GM20000 (cell line): ENCODE data around the gene LBX1.

Experiments used
- DNase-seq: peaks from one replicate; pipeline ENCODE4 v3.0.0; 2012; ENCODE audit warnings: low spot score
- TF ChIP-seq, protein P1 (sequence below): IDR thresholded peaks from 2 replicates; pipeline ENCODE4 v1.5.1; 2012; ENCODE audit warnings: mild to moderate bottlenecking, control low read depth; ENCODE audit errors: extremely low read depth, missing control alignments

The LBX1 gene

DNA sequence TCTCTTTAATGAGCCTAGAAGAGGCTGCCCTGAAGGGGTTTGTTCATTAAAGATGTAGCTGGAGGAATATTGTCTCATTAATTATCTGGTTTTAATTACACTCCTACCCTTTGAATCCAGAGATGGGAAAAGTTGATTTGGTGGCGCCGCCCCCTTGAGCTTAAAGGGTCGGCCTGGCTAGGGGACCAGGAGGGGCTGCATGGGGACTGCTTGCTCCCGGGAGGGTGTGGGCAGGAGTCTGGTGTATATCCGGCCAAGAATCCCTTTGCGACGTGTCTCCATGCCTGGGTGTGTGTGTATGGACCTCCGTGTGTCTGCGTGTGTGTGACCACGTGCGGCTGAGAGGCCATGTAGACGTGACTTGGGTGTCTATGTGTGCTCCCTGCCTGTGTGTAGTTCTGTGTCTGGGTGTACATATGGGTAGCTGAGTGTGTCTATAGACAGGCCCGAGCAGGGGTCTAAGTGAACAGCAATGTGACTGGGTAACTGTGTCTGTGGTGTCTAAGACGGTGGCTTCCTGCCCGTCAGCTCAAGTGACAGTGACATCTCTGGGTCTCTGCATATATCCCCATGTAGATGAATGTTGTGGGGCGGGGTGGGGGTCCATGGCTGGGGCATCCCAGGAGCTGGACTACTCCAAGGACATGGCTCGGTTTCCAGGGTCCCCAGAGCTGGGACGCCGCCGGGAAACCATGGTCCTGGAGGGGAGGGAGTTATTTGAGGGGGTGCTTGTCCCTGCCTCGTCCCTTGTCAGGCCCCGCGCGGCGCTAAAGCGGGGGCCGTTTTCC lies 10.7 kb downstream of the LBX1 start:
- DNase-seq, result peak; percentile 24
- TF ChIP-seq, protein P1, sequence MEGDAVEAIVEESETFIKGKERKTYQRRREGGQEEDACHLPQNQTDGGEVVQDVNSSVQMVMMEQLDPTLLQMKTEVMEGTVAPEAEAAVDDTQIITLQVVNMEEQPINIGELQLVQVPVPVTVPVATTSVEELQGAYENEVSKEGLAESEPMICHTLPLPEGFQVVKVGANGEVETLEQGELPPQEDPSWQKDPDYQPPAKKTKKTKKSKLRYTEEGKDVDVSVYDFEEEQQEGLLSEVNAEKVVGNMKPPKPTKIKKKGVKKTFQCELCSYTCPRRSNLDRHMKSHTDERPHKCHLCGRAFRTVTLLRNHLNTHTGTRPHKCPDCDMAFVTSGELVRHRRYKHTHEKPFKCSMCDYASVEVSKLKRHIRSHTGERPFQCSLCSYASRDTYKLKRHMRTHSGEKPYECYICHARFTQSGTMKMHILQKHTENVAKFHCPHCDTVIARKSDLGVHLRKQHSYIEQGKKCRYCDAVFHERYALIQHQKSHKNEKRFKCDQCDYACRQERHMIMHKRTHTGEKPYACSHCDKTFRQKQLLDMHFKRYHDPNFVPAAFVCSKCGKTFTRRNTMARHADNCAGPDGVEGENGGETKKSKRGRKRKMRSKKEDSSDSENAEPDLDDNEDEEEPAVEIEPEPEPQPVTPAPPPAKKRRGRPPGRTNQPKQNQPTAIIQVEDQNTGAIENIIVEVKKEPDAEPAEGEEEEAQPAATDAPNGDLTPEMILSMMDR, result no peak

DNA sequence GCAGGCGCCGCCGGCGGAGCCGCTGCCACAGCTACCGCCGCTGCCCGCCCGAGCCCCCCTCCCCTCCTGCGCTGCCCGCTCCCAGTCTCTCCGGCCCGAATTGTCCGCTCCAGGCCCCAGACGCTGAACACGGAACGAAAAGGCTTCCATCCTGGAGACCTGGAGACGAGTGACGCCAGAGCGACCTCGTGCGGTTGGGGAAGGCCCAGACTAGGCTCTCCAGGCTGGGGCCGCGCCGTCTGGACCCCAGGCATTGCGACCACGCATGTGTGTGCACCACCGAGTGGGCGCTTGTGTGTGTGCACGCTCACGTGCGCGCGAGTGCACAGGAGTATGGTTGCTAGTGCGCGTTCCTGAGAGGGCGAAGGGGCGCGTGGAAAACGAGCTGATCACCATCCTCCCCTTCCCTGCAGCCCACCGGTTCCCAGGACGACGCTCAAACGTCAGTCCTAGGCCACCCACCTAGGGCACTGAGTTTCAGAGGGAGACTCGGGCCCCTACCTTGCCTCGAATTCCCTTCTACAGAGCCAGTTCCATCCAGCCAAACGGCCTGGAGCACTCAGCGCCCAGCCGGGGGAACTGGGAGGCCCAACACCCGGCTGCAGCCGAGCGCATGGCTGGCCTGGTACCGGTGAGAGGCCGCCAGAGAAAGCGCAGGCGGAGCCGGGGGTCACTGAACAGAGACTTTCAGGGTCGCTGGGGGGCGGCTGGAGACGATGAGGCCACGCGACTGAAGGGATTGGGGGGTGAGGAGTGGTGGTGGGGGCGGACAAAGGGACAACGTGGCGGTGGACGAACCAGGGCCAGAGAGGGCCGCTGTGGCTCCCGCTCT lies 11.6 kb downstream of the LBX1 start:
- peak; percentile 50 for DNase-seq
- TF ChIP-seq, protein P1, result no peak

DNA sequence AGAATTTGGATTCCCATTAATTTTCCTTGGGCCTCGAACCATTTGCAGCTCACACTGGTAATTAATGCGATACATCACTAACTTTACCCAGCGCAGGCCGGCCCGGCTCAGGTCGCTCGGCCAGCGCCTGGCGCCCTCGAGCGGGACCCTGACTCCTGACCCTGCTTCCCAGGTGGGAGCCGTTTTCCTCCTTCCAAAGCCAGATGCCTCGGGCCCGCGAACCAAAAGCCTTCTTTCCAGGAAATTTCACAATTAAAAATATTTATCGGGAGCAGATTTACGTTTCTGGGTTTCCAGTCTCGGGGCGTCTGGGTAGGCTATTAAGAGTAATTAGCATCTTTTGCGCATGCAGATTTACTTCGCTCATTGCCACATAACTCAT lies 12.2 kb downstream of the LBX1 start:
- DNase-seq, result no peak
- TF ChIP-seq, protein P1, result no peak

DNA sequence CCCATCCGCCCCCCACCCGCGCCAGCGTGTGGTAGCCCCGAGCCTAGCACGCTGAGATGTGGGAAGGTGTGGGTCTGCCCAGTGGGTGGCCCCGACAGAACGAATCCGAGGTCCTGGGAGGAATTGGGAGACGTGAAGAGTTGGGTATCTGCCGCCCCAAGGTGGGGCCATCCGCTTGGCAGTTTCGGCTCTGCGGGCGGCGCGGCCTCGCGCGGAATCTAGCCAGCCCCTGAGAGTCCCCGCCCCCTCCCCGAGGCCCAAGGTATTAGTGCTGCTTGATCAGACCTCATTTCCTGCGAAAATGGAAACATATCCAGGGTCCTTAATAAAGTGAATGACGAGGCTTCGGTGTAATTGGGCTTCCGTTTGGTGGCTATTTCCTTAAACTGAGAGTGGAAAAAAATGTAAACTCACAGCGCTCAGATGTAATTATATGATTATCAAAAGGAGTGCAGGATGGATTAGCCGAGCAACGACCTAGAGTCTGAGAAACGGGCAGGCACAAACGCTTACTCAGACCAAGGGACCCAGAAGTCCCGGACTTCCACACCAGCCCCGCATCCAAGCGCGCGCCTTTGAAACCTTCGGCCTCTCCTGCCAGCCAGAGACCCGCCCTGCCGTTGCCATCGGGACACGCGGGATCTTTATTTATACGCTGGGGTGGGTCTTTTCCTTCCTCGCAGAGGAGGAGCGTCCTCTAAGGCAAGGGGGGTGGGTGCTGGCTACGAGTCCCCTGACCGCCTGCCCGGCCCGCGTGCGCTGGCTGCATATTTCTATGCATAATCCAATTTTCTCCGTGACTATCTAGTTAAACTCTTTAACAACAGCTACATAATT lies 12.8 kb downstream of the LBX1 start:
- no peak for DNase-seq
- TF ChIP-seq, protein P1, result no peak

DNA sequence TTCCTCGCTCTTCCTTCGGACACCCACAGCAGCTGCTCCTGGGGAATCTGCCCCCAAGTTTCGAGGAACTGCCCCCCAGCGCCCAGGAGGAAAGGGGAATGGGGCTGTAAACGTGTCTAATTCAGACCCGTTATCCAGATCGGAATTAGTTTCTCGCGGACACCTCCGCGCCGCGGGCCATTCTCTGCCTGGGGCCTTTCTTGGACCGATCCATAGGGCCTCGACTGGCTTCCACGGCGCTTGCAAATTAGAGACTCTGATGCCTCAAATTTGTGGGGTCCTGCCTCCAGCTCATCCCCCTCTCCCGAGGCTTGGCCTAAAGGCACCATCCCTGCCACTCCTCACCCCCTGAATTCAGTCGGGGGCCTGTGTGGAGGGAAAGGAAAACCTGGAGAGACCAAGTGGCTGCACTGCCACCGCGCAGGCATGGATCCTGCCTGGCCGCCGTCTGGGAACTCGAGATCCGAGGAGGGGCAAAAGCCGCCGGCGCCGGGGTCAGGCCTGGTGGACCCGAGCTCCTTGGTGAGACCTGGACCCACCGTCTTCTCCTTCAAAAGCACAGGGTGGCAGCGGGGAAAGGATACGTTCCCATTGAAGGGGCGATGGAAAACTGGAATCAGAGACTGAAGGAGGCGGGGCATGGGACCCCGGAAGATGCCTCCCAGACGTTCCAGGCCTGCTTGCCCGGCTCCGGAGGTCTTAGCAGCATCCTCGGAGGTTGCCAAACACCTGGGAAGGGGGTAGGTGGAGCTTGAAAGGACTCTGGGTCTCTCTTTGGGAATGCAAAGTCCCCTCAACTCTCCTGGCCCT lies 13.7 kb downstream of the LBX1 start:
- TF ChIP-seq, protein P1, result no peak

DNA sequence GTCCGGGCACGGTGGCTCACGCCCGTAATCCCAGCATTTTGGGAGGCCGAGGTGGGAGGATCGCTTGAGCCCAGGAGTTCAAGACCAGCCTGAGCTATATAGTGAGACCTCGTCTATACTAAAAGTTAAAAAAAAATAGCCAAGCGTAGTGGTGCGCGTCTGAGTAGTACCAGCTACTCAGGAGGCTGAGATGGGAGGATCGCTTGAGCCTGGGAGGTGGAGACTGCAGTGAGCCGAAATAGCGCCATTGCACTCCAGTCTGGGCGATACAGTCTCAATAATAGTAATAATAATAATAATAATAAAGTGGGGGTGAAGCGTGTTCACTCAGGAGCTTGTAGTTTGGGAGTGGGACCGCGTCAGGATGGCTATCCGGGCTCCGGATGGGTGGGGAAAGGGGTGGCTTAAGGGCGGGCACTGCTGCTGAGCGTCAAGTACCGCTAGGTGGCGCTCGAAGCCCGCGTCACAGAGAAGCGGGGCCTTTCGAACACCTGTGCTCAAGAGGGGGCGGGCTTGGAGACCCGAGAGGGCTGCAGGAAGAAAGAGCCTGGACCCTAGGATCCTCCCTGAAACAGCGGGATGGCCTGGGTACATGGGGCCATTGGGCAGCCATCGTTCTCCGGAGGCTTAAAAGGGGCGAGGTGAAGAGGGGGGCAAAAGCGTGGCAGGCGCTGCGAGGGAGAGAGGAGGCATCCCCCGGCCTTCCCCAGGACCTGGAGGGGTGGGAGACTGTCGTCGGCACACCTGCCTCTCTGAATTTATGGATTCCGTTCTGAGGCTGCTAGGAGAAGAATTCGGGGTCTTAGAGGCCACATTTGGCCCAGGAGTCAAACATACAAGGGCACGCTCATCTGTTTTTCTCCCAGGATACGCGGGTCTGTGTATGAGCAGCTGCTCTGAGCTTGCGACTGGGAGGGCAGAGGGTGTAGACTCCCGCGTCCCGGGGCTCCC lies 14.5 kb downstream of the LBX1 start:
- TF ChIP-seq, protein P1, result peak; percentile 79
- peak; percentile 78 for DNase-seq

More for the DNA sequence above, 13.7 kb downstream of the LBX1 start:
- peak; percentile 13 for DNase-seq
